Sigmoid colon (tissue), 7 donors: ENCODE measurements around the gene C1QTNF1. TPM values are rescaled to one million over a fixed set of nuclear protein-coding genes. Genes with fewer than 3 reads are reported as not detected.

Experiments
- DNase-seq: peaks from one replicate; pipeline ENCODE4 v3.0.0-alpha.2; 2019
- H3K27ac ChIP-seq, 4 donors: fragments of 200-600 bp; sonication (generic); one replicate each; pipeline ENCODE4 v1.5.1; 2016 to 2019; ENCODE audit warnings: mild to moderate bottlenecking in 1 of 4
- H3K27me3 ChIP-seq, 3 donors: fragments of 200-600 bp; sonication (generic); one replicate each; pipeline ENCODE4 v1.5.1; 2019; ENCODE audit warnings: mild to moderate bottlenecking in 1 of 3
- H3K36me3 ChIP-seq, 4 donors: fragments of 200-600 bp; sonication (generic); one replicate each; pipeline ENCODE4 v1.5.1; 2016 to 2019
- H3K4me1 ChIP-seq, 4 donors: fragments of 200-600 bp; sonication (generic); one replicate each; pipeline ENCODE4 v1.5.1; 2017 to 2019
- H3K4me3 ChIP-seq, 4 donors: fragments of 200-600 bp; sonication (generic); one replicate each; pipeline ENCODE4 v1.5.1; 2017 to 2019; ENCODE audit warnings: mild to moderate bottlenecking in 2 of 4, moderate library complexity in 1 of 4
- H3K9me3 ChIP-seq, 4 donors: fragments of 200-600 bp in 3 of 4; sonication (generic) in 3 of 4; one replicate each; pipeline versions ENCODE4 v1.5.1 to v1.6.1; 2013 to 2019
- EP300 ChIP-seq, 4 donors: sonication (generic); formaldehyde crosslinking; IDR thresholded peaks; one replicate each; pipeline ENCODE4 v1.6.1; 2017; ENCODE audit warnings: antibody characterized with exemption in 4 of 4
- POLR2A ChIP-seq, 2 donors: fragments of 450-650 bp; IDR thresholded peaks; one replicate each; pipeline ENCODE4 v1.6.1; 2016; ENCODE audit warnings: antibody characterized with exemption in 2 of 2, mild to moderate bottlenecking in 2 of 2, moderate library complexity in 2 of 2
- POLR2AphosphoS5 ChIP-seq, 4 donors: sonication (generic); formaldehyde crosslinking; IDR thresholded peaks; one replicate each; pipeline ENCODE4 v1.6.1; 2017; ENCODE audit warnings: antibody characterized with exemption in 4 of 4
- WGBS, 2 donors: extraction: QIAGEN DNeasy Blood & Tissue Kit; methylation state at CpG; one replicate each; pipeline ENCODE4 v1.1.7; 2013; 5-methylcytosine and 5-hydroxymethylcytosine counted together
- intact Hi-C: fragments of 100-400 bp; cut with DNase I; formaldehyde crosslinking; loops from one replicate; pipeline ENCODE4 v1.15.1; 2023
- polyA plus RNA-seq, 3 donors: library from polyadenylated mRNA; stranded (reverse); fragments of 200-250 nt; gene quantifications; one replicate each; pipeline ENCODE4 v1.2.3, GENCODE V29; 2013
- total RNA-seq, 4 donors: library from RNA; depleted of rRNA; stranded (reverse); fragments of >200 nt; gene quantifications; one replicate each; pipeline ENCODE4 v1.1.0, GENCODE V29; 2016
- TF ChIP-seq, protein P1 (sequence below), 4 experiments: fragments of 450-650 bp in 3 of 4; fragments of 200-600 bp in 1 of 4; IDR thresholded peaks; one replicate each; pipeline ENCODE4 v1.5.1; 2016 to 2019; ENCODE audit warnings: antibody characterized with exemption in 4 of 4, mild to moderate bottlenecking in 3 of 4, moderate library complexity in 2 of 4
- donor health status: healthy with polysubstance abuse.
- donor health status: Bipolar disorder and iron deficiency.
- donor health status: healthy.

Gene C1QTNF1
- total and polyA plus RNA-seq, 7 donors, result 1.4 to 34.6 (median 23.9) TPM

DNA sequence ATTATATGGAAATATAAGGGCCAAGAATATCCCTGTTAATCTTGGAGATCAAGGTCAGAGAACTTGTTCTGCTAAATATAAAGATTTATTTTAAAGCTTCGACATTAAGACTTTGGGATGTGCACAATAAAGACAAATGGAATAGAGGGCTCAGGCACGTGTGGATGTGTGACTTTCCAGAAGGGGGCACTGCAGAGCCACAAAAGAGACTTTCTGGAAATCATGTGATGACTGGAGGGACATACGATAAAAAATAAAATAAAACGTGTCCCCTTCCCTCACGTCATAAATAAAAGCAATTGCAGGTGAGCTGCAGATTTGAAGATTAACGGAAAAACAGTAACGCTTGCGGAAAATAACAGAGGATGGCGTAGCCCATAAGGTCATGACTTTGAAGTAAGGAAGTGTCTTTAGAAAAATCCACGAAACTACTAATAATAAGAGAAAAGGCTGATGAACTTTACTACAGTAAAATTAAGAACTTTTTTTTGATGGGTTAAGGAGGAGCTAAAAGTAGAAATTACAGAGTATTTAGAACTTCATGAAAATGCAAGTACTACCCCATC is 41.2 kb downstream of the C1QTNF1 start:
- H3K27me3 ChIP-seq, result no peaks in the 10 kb centered on the region
- no peaks in the 10 kb centered on the region for H3K9me3 ChIP-seq
- intact Hi-C loops, result no loop called here
- H3K4me1 ChIP-seq, result no peaks in the 10 kb centered on the region
- peak; percentile 63 for DNase-seq
- WGBS, 2 donors, result 14 to 38% methylated on average over 10 of the region's 10 CpGs
- no peak overlapping the region for H3K27ac ChIP-seq
- TF ChIP-seq POLR2A (IDR thresholded peaks at IDR 0.05) (no peak), POLR2AphosphoS5 (IDR thresholded peaks at IDR 0.05) (no peak), EP300 (IDR thresholded peaks at IDR 0.05) (no peak)
- TF ChIP-seq, protein P1, sequence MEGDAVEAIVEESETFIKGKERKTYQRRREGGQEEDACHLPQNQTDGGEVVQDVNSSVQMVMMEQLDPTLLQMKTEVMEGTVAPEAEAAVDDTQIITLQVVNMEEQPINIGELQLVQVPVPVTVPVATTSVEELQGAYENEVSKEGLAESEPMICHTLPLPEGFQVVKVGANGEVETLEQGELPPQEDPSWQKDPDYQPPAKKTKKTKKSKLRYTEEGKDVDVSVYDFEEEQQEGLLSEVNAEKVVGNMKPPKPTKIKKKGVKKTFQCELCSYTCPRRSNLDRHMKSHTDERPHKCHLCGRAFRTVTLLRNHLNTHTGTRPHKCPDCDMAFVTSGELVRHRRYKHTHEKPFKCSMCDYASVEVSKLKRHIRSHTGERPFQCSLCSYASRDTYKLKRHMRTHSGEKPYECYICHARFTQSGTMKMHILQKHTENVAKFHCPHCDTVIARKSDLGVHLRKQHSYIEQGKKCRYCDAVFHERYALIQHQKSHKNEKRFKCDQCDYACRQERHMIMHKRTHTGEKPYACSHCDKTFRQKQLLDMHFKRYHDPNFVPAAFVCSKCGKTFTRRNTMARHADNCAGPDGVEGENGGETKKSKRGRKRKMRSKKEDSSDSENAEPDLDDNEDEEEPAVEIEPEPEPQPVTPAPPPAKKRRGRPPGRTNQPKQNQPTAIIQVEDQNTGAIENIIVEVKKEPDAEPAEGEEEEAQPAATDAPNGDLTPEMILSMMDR (IDR thresholded peaks at IDR 0.05), result peak; percentile 14 to 71 (median 56)
- no peaks in the 10 kb centered on the region for H3K36me3 ChIP-seq
- no peak overlapping the region for H3K4me3 ChIP-seq

DNA sequence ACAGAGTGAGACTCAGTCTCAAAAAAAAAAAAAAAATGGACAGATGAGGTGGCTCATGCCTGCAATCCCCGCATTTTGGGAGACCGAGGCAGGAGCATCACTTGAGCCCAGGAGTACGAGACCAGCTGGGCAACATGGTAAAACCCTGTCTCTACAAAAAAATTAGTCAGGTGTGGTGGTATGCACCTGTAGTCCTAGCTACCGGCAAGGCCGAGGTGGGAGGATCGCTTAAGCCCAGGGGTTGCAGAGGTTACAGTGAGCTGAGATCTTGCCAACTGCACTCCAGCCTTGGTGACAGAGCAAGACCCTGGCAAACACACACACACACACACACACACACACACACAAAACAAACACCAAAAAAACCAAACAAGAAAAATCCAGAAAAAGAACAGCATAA is 43.0 kb downstream of the C1QTNF1 start:
- Histone ChIP-seq H3K9me3 (no peaks in the 10 kb centered on the region), H3K27me3 (no peaks in the 10 kb centered on the region), H3K4me1 (no peaks in the 10 kb centered on the region), H3K4me3 (no peak overlapping the region), H3K36me3 (no peaks in the 10 kb centered on the region), H3K27ac (no peak overlapping the region)
- TF ChIP-seq EP300 (IDR thresholded peaks at IDR 0.05) (no peak), POLR2A (IDR thresholded peaks at IDR 0.05) (no peak), POLR2AphosphoS5 (IDR thresholded peaks at IDR 0.05) (no peak)
- TF ChIP-seq, protein P1 (IDR thresholded peaks at IDR 0.05), result no peak
- WGBS, 2 donors, result 92 to 94% methylated on average over 6 of the region's 6 CpGs
- peak; percentile 56 for DNase-seq
- intact Hi-C loops, result no loop called here

DNA sequence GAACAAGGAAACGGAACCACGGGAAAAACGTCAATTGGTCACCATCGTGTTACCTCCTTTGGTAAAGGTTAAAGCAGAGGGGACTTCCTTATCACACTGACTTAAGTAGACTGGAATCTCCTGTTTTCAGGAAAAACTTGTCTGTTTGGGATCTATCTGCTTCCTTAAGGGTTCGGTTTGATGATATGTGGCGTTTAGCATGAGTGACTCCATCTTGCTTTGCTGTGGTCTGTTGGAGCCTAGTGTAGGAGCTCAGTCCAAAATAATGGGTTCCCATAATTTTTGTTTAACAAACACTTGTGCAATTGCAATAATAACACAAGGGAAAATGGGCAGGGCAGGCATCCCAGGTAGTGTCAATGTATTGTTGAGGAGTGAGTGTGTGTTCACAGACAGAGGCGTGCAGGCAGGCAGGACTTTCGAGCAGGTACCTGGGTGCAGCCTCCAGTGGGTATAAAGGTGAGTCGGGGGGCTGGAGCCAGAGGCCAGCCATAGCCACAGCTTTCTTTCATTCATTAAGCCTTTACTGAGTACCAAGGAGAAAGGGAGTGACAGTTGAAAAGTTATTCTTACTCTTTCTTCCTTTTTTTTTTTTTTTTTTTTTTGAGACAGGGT is 46.4 kb downstream of the C1QTNF1 start:
- intact Hi-C loops, result no loop called here
- H3K27me3 ChIP-seq, result no peaks in the 10 kb centered on the region
- H3K4me1 ChIP-seq, result peaks cover 0 to 12% (median 9%) of the 10 kb centered on the region in 4 donors
- WGBS, 2 donors, result 86 to 91% methylated on average over 9 of the region's 9 CpGs
- DNase-seq, result peak; percentile 40
- no peak overlapping the region for H3K27ac ChIP-seq
- no peak for TF ChIP-seq POLR2AphosphoS5 (IDR thresholded peaks at IDR 0.05)
- TF ChIP-seq POLR2A (IDR thresholded peaks at IDR 0.05), result no peak
- TF ChIP-seq, protein P1 (IDR thresholded peaks at IDR 0.05), result no peak
- no peak for TF ChIP-seq EP300 (IDR thresholded peaks at IDR 0.05)
- H3K9me3 ChIP-seq, result no peaks in the 10 kb centered on the region
- H3K4me3 ChIP-seq, result no peak overlapping the region
- no peaks in the 10 kb centered on the region for H3K36me3 ChIP-seq

DNA sequence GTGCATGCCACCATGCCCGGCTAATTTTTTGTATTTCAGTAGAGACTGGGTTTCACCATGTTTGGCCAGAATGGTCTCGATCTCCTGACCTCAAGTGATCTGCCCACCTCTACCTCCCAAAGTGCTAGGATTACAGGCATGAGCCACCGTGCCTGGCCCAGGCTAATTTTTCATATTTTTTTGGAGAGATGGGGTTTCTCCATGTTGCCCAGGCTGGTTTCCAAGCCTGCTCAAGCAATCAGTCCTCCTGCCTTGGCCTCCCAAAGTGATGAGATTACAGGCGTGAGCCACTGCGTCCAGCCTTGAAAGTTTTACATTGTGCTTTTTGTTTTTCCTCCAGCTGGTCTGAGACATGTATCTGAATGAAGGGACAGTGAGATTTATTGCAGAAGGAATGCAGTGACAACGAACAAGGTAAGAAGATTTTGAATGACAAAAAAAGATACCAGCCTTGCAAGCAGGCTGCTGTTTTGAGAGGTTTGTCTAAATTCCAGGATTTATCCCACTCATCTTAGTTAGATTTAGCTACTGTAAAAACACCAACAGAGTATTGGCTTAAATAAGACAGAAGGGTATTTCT is 47.3 kb downstream of the C1QTNF1 start:
- no peak for TF ChIP-seq EP300 (IDR thresholded peaks at IDR 0.05)
- no peak for TF ChIP-seq POLR2A (IDR thresholded peaks at IDR 0.05)
- TF ChIP-seq, protein P1 (IDR thresholded peaks at IDR 0.05), result no peak
- no peak for TF ChIP-seq POLR2AphosphoS5 (IDR thresholded peaks at IDR 0.05)
- Histone ChIP-seq H3K27ac (no peak overlapping the region), H3K4me3 (no peak overlapping the region), H3K36me3 (no peaks in the 10 kb centered on the region), H3K4me1 (peaks cover 0 to 21% (median 18%) of the 10 kb centered on the region in 4 donors), H3K9me3 (no peaks in the 10 kb centered on the region), H3K27me3 (no peaks in the 10 kb centered on the region)
- WGBS, 2 donors, result 87 to 88% methylated on average over 6 of the region's 6 CpGs
- peak; percentile 27 for DNase-seq
- intact Hi-C loops, result no loop called here
